GM12872 (cell line): ENCODE measurements around the gene POPDC2.

Source experiments
- CTCF ChIP-seq: IDR thresholded peaks from 3 replicates; pipeline ENCODE4 v1.5.1; 2011; ENCODE audit warnings: low read depth, mild to moderate bottlenecking, low read length, moderate library complexity; ENCODE audit not compliant: insufficient read depth

The POPDC2 gene

GRCh38 chr3:119695480-119695879 lies 35.1 kb upstream of the POPDC2 start:
- no peak for TF ChIP-seq CTCF

GRCh38 chr3:119690043-119690656 lies 29.8 kb upstream of the POPDC2 start:
- peak; percentile 41; the same call in 1 of the 3 replicates for TF ChIP-seq CTCF

GRCh38 chr3:119683421-119683820 lies 23.0 kb upstream of the POPDC2 start:
- TF ChIP-seq CTCF, result no peak

- peak; percentile 57 for TF ChIP-seq CTCF
These were observed 20.9 kb upstream of the POPDC2 start for GRCh38 chr3:119681279-119681678.

GRCh38 chr3:119679874-119680273 lies 19.5 kb upstream of the POPDC2 start:
- TF ChIP-seq CTCF, result no peak

GRCh38 chr3:119677641-119677934 lies 17.2 kb upstream of the POPDC2 start:
- TF ChIP-seq CTCF, result no peak

- TF ChIP-seq CTCF, result no peak
These were observed 16.6 kb upstream of the POPDC2 start, which contains the start of gene COX17 for GRCh38 chr3:119676771-119677640. COX17 (minus strand) TSS chr3:119677406; CDS start chr3:119677310, 96 bp downstream.
